ENCODE measurements around the gene GATA5. TPM values are rescaled to one million over a fixed set of nuclear protein-coding genes. Genes with fewer than 3 reads are reported as not detected.

Gene GATA5
- total RNA-seq, 1 donor from 2014 or later: not detected

- no peak for DNase-seq (ENCODE audit: low spot score)
- Mint-ChIP-seq H3K27me3 (ENCODE audit: low read depth) (peaks cover 16% of the 10 kb centered on the region), H3K9me3 (ENCODE audit: low read depth) (no peaks in the 10 kb centered on the region), H3K27ac (ENCODE audit: unreplicated experiment) (no peak overlapping the region), H3K4me1 (ENCODE audit: low read depth) (no peaks in the 10 kb centered on the region), H3K36me3 (ENCODE audit: low read depth) (no peaks in the 10 kb centered on the region), H3K4me3 (ENCODE audit: unreplicated experiment) (no peak overlapping the region)
- TF ChIP-seq, protein P1, sequence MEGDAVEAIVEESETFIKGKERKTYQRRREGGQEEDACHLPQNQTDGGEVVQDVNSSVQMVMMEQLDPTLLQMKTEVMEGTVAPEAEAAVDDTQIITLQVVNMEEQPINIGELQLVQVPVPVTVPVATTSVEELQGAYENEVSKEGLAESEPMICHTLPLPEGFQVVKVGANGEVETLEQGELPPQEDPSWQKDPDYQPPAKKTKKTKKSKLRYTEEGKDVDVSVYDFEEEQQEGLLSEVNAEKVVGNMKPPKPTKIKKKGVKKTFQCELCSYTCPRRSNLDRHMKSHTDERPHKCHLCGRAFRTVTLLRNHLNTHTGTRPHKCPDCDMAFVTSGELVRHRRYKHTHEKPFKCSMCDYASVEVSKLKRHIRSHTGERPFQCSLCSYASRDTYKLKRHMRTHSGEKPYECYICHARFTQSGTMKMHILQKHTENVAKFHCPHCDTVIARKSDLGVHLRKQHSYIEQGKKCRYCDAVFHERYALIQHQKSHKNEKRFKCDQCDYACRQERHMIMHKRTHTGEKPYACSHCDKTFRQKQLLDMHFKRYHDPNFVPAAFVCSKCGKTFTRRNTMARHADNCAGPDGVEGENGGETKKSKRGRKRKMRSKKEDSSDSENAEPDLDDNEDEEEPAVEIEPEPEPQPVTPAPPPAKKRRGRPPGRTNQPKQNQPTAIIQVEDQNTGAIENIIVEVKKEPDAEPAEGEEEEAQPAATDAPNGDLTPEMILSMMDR (IDR thresholded peaks at IDR 0.05): no peak
These were observed 40.0 kb upstream of the GATA5 start for GRCh38 chr20:62515826-62516225.

GRCh38 chr20:62515280-62515679 lies 39.5 kb upstream of the GATA5 start:
- H3K36me3 Mint-ChIP-seq (ENCODE audit: low read depth): no peaks in the 10 kb centered on the region

GRCh38 chr20:62513991-62514390 lies 38.2 kb upstream of the GATA5 start:
- H3K4me1 Mint-ChIP-seq (ENCODE audit: low read depth): no peaks in the 10 kb centered on the region
- TF ChIP-seq, protein P1 (IDR thresholded peaks at IDR 0.05): no peak
- no peaks in the 10 kb centered on the region for H3K9me3 Mint-ChIP-seq (ENCODE audit: low read depth)

More at GRCh38 chr20:62515280-62515679, 39.5 kb upstream of the GATA5 start:
- no peak for DNase-seq (ENCODE audit: low spot score)
- H3K9me3 Mint-ChIP-seq (ENCODE audit: low read depth): no peaks in the 10 kb centered on the region
- H3K4me3 Mint-ChIP-seq (ENCODE audit: unreplicated experiment): no peak overlapping the region
- TF ChIP-seq, protein P1 (IDR thresholded peaks at IDR 0.05): no peak
- H3K4me1 Mint-ChIP-seq (ENCODE audit: low read depth): no peaks in the 10 kb centered on the region
- no peak overlapping the region for H3K27ac Mint-ChIP-seq (ENCODE audit: unreplicated experiment)
- H3K27me3 Mint-ChIP-seq (ENCODE audit: low read depth): peaks cover 16% of the 10 kb centered on the region

GRCh38 chr20:62511915-62512610 lies 36.3 kb upstream of the GATA5 start:
- TF ChIP-seq, protein P1 (IDR thresholded peaks at IDR 0.05): no peak
- no peaks in the 10 kb centered on the region for H3K9me3 Mint-ChIP-seq (ENCODE audit: low read depth)
- peaks cover 16% of the 10 kb centered on the region for H3K27me3 Mint-ChIP-seq (ENCODE audit: low read depth)
- no peaks in the 10 kb centered on the region for H3K4me1 Mint-ChIP-seq (ENCODE audit: low read depth)
- no peak for DNase-seq (ENCODE audit: low spot score)
- H3K36me3 Mint-ChIP-seq (ENCODE audit: low read depth): no peaks in the 10 kb centered on the region
- no peak overlapping the region for H3K4me3 Mint-ChIP-seq (ENCODE audit: unreplicated experiment)
- no peak overlapping the region for H3K27ac Mint-ChIP-seq (ENCODE audit: unreplicated experiment)

More at GRCh38 chr20:62513991-62514390, 38.2 kb upstream of the GATA5 start:
- H3K27ac Mint-ChIP-seq (ENCODE audit: unreplicated experiment): no peak overlapping the region
- DNase-seq (ENCODE audit: low spot score): no peak
- H3K27me3 Mint-ChIP-seq (ENCODE audit: low read depth): peaks cover 16% of the 10 kb centered on the region
- H3K36me3 Mint-ChIP-seq (ENCODE audit: low read depth): no peaks in the 10 kb centered on the region
- no peak overlapping the region for H3K4me3 Mint-ChIP-seq (ENCODE audit: unreplicated experiment)

- H3K27me3 Mint-ChIP-seq (ENCODE audit: low read depth): peaks cover 16% of the 10 kb centered on the region
- DNase-seq (ENCODE audit: low spot score): no peak
- H3K4me3 Mint-ChIP-seq (ENCODE audit: unreplicated experiment): no peak overlapping the region
- H3K36me3 Mint-ChIP-seq (ENCODE audit: low read depth): no peaks in the 10 kb centered on the region
- TF ChIP-seq, protein P1 (IDR thresholded peaks at IDR 0.05): no peak
- H3K27ac Mint-ChIP-seq (ENCODE audit: unreplicated experiment): no peak overlapping the region
- no peaks in the 10 kb centered on the region for H3K4me1 Mint-ChIP-seq (ENCODE audit: low read depth)
- no peaks in the 10 kb centered on the region for H3K9me3 Mint-ChIP-seq (ENCODE audit: low read depth)
These were observed 35.6 kb upstream of the GATA5 start for GRCh38 chr20:62511300-62511914.
